Adipocyte (in vitro differentiated cells): ENCODE measurements around the gene RHBDF1.

ENCODE experiments used
- DNase-seq: peaks from one replicate; pipeline ENCODE4 v3.0.0-alpha.2; 2015; ENCODE audit warnings: low read depth
- H3K27me3 ChIP-seq: replicated peaks from 2 replicates; pipeline ENCODE4 v1.7.0; 2013; ENCODE audit warnings: mild to moderate bottlenecking, low read length, moderate library complexity; ENCODE audit not compliant: control insufficient read depth, insufficient read depth
- H3K36me3 ChIP-seq: 2 replicates; pipeline ENCODE4 v1.7.0; 2013; ENCODE audit warnings: low read length, mild to moderate bottlenecking, moderate library complexity; ENCODE audit not compliant: control insufficient read depth, insufficient read depth, severe bottlenecking
- H3K4me1 ChIP-seq: 2 replicates; pipeline ENCODE4 v1.7.0; 2013; ENCODE audit warnings: mild to moderate bottlenecking, low read length, moderate library complexity; ENCODE audit not compliant: control insufficient read depth, insufficient read depth
- H3K4me3 ChIP-seq: 2 replicates; pipeline ENCODE4 v1.7.0; 2013; ENCODE audit warnings: mild to moderate bottlenecking, low read length, moderate library complexity
- H3K9ac ChIP-seq: 2 replicates; pipeline ENCODE4 v1.7.0; 2013; ENCODE audit warnings: mild to moderate bottlenecking, low read length, moderate library complexity
- H3K9me3 ChIP-seq: 2 replicates; pipeline ENCODE4 v1.7.0; 2013; ENCODE audit warnings: mild to moderate bottlenecking, low read length, moderate library complexity; ENCODE audit not compliant: control insufficient read depth

The RHBDF1 gene

DNA sequence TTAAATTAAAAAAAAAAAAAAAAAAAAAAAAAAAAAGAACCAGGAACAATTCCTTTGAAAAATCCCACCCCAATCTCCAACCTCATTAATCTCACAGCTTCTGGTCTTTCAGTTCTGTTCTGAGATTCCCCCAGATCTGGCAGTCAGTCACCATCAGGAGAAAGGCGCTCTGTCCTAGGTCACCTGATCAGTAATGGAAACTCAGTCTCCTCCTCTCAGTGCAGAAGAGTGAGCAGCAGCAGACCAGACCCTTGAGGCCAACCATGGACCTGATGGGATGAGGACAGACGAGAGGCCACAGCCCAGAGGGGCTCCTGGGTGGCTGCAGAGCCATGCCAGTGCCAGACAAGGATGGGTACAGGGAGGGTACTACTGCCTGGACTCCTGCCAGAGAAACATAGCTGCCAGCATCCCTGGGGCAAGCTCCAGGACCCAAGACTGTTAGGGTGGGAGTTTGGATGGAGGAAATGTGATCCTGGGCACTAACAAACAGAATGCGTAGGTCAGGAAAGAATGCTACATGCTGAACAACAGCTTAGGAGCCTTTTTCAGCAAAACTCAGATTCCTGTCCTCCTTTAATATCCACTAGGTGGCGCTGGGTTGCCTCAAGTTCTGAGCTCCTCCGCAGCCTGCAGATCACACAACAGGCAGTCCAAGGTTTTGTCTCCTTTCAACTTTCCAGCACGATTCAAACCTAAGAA, 34.3 kb upstream of the RHBDF1 start:
- Histone ChIP-seq H3K4me1 (peaks cover 14% of the 10 kb centered on the region), H3K4me3 (no peak overlapping the region), H3K9ac (no peak overlapping the region), H3K27me3 (no peaks in the 10 kb centered on the region), H3K36me3 (peaks cover 52% of the 10 kb centered on the region), H3K9me3 (no peaks in the 10 kb centered on the region)
- peak; percentile 95 for DNase-seq

DNA sequence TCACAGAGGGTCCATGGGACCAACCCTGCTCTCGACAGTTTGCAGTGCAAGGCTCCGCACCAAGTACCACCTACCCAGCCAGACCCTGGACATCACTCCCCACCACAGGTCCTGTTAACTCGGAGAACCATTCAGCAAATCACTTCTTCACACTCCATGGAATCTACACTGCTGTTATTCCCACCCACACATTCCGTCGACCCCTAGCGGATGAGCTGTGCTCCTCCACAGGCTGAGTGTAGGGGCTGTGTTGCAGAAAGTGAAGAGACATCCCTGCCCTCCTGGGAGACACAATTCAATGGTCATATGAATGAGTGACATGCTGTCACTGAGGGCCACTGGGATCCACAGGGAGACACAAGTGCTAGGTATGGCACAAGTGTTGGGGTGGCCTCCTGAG, 33.1 kb upstream of the RHBDF1 start:
- H3K9ac ChIP-seq = no peak overlapping the region
- peaks cover 18% of the 10 kb centered on the region for H3K4me1 ChIP-seq
- no peaks in the 10 kb centered on the region for H3K27me3 ChIP-seq
- H3K9me3 ChIP-seq = no peaks in the 10 kb centered on the region
- H3K36me3 ChIP-seq = peaks cover 47% of the 10 kb centered on the region
- DNase-seq = no peak
- no peak overlapping the region for H3K4me3 ChIP-seq

DNA sequence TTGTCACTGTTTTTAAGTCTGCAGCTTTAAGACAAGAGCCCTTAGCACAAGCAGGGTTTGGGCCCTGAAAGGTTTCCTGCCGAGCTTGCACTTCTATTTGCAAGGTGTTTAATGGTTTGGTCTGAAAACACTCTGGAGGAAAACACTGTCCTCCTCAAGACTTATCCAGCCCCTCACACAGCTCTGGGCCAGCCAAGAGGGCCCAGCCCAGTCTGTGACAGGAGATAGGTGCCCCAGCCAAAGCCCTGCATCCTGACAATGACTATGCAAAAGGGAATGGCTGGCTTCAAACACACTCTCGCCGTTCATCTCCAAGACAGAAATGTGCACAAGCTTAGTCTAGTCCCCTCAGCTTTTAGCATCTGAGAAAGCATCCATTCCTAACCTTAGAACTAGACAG, 32.5 kb upstream of the RHBDF1 start:
- no peaks in the 10 kb centered on the region for H3K27me3 ChIP-seq
- no peak overlapping the region for H3K9ac ChIP-seq
- peaks cover 46% of the 10 kb centered on the region for H3K36me3 ChIP-seq
- H3K9me3 ChIP-seq = no peaks in the 10 kb centered on the region
- peaks cover 18% of the 10 kb centered on the region for H3K4me1 ChIP-seq
- DNase-seq = no peak
- H3K4me3 ChIP-seq = no peak overlapping the region

DNA sequence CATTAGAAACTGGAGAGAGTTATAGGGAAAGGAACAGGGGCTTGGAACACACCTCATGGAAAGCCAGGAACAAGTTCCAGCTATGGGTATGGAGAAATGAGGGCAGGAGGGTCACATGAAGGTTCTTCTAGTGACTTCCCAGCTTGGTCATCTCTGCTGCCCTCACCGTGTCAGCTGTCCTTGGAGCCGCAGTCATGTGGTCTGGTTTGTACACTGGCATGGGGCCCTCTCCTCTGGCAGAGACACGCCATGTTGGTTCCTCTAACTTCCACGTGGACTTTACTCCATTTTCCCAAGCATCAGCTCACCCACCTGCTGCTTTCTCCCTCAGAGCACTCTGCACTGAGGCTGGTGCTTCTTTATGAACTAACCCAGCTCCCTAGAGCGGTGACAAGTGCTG, 31.9 kb upstream of the RHBDF1 start:
- H3K36me3 ChIP-seq = peaks cover 41% of the 10 kb centered on the region
- H3K4me3 ChIP-seq = no peak overlapping the region
- no peaks in the 10 kb centered on the region for H3K9me3 ChIP-seq
- H3K9ac ChIP-seq = no peak overlapping the region
- H3K4me1 ChIP-seq = peaks cover 18% of the 10 kb centered on the region
- DNase-seq = no peak
- H3K27me3 ChIP-seq = no peaks in the 10 kb centered on the region

DNA sequence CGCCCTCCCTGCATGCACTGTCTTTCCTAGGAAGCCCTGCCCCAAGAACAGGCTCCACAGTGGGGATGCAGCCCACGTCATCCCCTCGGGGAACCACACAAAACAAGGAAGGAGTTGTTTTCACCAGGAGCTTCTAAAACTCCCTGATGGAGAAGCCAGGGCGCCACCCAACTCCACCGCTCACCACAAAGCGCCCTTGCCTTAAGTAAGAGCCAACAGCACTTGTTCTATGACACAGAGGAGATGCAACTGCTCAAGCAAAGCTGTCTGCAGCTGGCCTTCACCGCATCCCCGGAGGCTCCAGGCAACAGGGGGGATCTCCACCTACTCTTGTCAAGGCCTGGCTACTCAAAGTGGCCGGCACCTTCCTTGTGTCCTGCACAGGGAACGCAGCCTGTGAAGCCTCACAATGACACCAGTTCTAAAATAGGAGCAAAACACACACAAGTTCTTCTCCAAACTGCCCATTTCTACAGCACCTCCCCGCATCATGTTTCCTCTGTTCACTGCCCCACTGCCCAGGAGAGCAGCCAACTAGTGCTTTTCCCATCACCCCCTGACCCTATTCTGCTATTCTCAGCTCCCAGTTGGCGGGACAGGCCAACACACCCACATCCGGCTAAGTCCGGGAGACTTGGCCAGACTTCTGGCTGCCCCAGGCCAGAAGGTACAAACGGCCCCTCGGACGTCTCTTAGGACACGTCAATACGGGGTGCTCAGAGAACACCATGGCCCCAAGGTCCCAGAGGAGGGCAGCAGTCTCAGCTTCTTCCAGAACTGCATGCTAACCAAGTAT, 29.8 kb upstream of the RHBDF1 start:
- H3K4me1 ChIP-seq = peaks cover 19% of the 10 kb centered on the region
- H3K27me3 ChIP-seq = no peaks in the 10 kb centered on the region
- H3K9ac ChIP-seq = peak overlapping the region; percentile 32
- peaks cover 44% of the 10 kb centered on the region for H3K36me3 ChIP-seq
- H3K9me3 ChIP-seq = no peaks in the 10 kb centered on the region
- H3K4me3 ChIP-seq = no peak overlapping the region
- DNase-seq = no peak

- H3K9me3 ChIP-seq = no peaks in the 10 kb centered on the region
These were observed 29.2 kb upstream of the RHBDF1 start for GRCh38 chr16:101586-101985.

DNA sequence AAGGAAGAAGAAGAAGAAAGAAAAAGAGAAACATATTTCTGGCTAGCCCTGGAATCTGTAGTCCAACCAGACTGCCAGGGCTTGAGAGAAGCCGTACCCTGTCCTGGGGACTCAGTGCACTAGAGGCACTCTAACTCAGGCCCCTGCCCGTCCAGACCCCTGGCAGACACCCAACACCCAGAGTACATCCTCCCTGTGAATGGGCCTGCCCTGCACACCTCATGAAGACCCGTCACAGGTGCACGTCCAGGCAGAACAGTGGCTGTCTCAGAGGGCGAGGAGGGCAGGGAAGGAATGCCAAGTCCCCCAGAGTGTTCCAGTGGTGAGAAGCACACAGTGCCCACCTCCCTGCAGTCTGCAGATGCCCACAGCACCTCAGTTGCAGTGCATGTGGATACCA, 28.6 kb upstream of the RHBDF1 start:
- Histone ChIP-seq H3K36me3 (peaks cover 47% of the 10 kb centered on the region), H3K9ac (no peak overlapping the region), H3K27me3 (no peaks in the 10 kb centered on the region), H3K4me1 (peaks cover 22% of the 10 kb centered on the region), H3K4me3 (no peak overlapping the region), H3K9me3 (no peaks in the 10 kb centered on the region)
- DNase-seq = no peak

More at GRCh38 chr16:101586-101985, 29.2 kb upstream of the RHBDF1 start:
- peaks cover 41% of the 10 kb centered on the region for H3K36me3 ChIP-seq
- H3K4me3 ChIP-seq = no peak overlapping the region
- H3K4me1 ChIP-seq = peaks cover 22% of the 10 kb centered on the region
- DNase-seq = no peak
- no peaks in the 10 kb centered on the region for H3K27me3 ChIP-seq
- no peak overlapping the region for H3K9ac ChIP-seq

DNA sequence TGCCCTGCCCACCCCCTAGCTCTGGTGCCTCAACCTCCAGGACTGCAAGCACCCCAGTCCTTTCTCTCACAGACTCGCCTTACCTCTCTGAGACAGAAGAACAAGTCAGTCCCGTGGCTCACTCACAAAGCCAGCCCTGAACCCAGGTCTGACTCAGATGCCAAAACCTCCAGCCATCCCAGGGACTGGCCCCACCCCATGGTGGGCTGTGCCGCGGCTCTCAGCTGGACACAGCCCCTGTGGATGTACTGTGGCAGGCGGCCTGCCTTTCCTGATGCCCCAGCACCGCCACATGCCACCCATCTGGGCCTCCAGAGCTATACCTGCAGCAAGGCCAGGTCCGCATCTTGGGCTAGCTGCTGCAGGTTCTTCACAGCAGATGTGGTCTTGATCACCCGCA, 25.4 kb upstream of the RHBDF1 start:
- Histone ChIP-seq H3K27me3 (no peaks in the 10 kb centered on the region), H3K9ac (no peak overlapping the region), H3K36me3 (peaks cover 36% of the 10 kb centered on the region), H3K9me3 (no peaks in the 10 kb centered on the region), H3K4me1 (peaks cover 18% of the 10 kb centered on the region), H3K4me3 (no peak overlapping the region)
- DNase-seq = no peak

GRCh38 chr16:96935-97381, 24.5 kb upstream of the RHBDF1 start:
- DNase-seq = peak; percentile 94
- Histone ChIP-seq H3K9me3 (no peaks in the 10 kb centered on the region), H3K4me3 (no peak overlapping the region), H3K9ac (no peak overlapping the region), H3K27me3 (no peaks in the 10 kb centered on the region), H3K4me1 (peaks cover 10% of the 10 kb centered on the region), H3K36me3 (peaks cover 36% of the 10 kb centered on the region)

DNA sequence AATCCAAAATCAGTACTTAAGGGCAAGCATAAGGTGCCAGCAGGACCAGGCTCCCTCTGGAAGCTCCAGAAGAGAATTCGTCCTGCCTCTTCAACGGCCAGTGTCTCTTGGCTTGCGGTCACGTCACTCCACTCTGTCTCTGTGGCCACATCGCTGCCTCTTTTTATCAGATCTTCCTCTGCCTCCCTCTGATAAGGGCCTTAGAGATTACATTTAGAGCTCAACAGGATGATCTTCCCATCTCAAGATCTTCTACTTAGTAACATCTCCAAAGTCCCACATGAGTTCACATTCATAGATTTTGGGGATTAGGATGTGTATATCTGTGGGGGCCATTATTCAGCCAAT, 22.5 kb upstream of the RHBDF1 start:
- no peak for DNase-seq
- Histone ChIP-seq H3K9ac (no peak overlapping the region), H3K4me1 (peaks cover 4% of the 10 kb centered on the region), H3K9me3 (no peaks in the 10 kb centered on the region), H3K36me3 (peaks cover 37% of the 10 kb centered on the region), H3K4me3 (no peak overlapping the region), H3K27me3 (no peaks in the 10 kb centered on the region)

- Histone ChIP-seq H3K4me3 (no peak overlapping the region), H3K27me3 (no peaks in the 10 kb centered on the region), H3K9me3 (no peaks in the 10 kb centered on the region), H3K36me3 (peaks cover 43% of the 10 kb centered on the region), H3K9ac (no peak overlapping the region), H3K4me1 (peaks cover 4% of the 10 kb centered on the region)
- no peak for DNase-seq
These were observed 20.3 kb upstream of the RHBDF1 start for GRCh38 chr16:92431-93339.
